GM18508 (cell line): ENCODE data around the gene EFNB2.

Experiments used
- ATAC-seq: cut with Tn5 transposase; IDR thresholded peaks from one replicate; pipeline ENCODE4 v1.9.1; 2021; ENCODE audit warnings: moderate number of reproducible peaks; ENCODE audit not compliant: insufficient read depth, unreplicated experiment

Gene EFNB2

GRCh38 chr13:106527445-106527801 is 8.0 kb downstream of the EFNB2 start:
- no peak for ATAC-seq

DNA sequence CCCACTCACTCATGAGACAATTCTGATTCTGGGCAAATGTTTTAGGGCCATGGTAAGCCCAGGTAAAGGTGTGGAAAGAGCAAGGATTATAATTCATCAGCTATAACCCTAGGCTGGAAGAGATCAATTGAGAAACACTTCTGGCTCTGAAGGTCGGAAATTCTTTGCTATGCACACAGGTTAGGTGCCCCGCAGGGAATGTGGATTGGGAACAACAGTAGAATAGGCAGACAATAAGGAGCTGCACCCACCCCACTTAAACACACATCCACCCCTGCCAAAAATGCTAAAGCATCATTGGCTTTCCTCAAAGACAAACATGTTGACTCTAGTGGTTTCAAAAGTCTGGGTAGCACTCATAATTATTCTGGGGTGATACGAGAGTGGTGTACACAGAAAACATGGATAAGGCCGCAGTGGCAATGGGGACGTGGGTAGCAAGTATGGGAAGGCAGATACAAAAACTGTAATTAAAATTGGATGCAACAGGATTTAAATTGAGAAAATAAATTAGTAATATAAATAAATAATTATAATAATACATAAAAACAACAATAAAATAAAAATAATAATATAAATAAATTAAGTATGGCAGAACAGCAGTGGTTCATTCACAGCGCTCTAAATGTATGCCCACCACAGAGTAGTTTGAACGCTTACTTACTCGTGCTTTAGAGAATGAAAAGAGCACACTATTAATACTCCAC is 8.6 kb downstream of the EFNB2 start:
- no peak for ATAC-seq

DNA sequence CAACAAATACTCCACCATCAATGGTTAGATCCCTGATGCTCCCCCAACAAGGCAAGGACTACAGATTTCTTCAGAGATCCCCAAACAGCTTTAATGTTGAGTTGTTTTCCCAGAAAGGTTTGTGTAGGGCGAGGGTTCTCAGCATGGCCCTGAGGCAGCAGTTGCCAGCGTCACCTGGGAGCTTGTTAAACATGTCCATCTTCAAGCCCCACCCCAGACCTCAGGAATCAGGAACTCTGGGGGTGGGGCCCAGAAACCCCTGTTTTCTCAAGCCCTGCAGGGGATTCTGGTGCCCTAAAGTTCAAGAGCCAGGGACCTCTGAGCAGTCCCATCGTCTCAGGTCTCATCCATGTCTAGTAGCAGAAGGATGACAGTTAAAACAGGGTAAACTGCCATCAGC is 9.6 kb downstream of the EFNB2 start:
- no peak for ATAC-seq

- no peak for ATAC-seq
These were observed 11.4 kb downstream of the EFNB2 start for GRCh38 chr13:106524108-106524507.

- no peak for ATAC-seq
These were observed 11.9 kb downstream of the EFNB2 start for GRCh38 chr13:106523576-106523975.

GRCh38 chr13:106522898-106523525 is 12.4 kb downstream of the EFNB2 start:
- ATAC-seq, result no peak

- ATAC-seq, result no peak
These were observed 13.3 kb downstream of the EFNB2 start for GRCh38 chr13:106522112-106522705.

DNA sequence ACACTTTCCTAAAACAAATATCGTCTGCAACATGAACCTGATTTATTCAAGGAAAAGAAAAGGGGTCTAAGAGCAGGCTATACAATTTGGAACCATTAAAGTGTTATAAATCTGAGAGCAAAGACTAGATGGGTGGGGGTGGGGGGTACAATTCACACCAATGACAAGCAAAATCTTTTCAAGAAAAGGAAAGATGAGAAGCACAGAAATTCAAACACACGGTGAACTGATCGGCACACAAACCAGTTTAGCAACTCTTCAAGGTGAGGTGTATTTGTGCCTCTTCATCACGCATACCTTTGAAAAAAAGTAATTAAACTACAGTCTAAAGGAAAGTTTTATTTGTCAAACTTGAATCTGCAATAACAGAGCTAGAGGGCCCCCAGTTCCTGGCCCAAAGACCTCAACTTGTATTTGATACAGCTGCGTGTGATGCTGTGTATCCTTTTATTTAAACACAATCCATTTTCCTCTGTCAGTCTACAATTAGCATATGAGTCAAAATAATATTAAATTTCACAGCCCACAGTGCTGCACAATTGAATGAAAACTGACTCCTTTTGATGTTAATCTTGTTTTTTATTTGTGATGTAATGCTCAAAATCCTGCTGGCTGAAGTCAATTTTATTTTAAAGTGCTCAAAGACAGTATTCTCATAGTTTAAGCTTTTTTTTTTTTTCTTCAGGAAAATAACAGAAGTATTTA is 14.2 kb downstream of the EFNB2 start:
- ATAC-seq, result no peak

DNA sequence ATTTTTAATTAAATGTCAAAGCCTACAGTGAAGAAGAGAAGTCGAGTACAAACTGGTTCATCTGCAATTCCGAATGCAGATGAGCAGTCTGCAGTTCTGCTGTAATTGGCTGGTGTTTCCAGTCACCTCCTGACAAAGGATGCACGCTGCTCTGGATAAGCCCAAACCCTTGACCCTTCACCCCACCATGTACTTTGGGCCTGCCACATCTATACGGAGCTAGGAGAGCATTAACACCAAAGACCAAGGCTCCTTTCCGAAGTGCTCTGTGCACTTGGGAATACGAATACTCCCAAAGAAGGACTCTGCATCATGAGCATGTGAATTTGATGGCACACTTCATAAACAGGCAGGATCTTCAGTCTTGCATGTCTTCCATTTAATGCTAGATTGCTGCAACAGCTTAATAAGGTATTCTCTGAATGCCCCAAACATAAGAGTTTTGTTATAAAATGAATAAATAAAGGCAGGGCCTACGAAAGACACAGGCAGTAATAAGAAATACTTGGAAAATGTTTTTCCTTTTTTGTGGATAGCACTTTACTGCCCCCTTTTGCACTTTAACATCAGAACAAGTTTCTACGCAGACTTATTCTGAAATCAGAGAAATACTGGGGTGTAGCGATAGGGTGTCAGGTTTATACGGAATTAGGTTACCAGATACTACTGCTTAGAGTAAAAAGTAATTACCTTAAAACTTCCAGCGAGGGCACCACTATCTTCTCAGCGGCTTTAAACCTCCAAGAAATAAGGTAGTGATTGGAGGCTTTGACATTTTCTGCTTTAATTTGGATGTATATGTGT is 15.0 kb downstream of the EFNB2 start:
- no peak for ATAC-seq

DNA sequence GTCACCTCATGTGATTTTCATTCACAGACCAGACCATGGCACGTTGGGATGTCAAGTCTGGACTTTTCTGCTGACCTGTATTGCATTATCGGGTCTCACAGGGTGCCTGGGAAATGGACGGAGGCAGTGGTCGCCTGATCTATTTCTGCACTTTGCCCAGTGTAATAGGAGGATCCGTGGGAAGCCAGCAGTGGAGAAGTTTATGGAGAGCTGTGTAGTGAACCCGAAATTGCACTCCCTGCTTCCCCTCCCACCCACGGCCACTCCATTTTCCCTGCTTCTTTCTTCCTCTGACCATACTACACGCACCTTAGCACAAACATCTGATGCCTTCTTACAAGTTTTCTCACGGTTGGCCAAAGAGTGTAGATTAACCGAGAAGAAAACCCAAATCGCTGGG is 16.9 kb downstream of the EFNB2 start:
- no peak for ATAC-seq

DNA sequence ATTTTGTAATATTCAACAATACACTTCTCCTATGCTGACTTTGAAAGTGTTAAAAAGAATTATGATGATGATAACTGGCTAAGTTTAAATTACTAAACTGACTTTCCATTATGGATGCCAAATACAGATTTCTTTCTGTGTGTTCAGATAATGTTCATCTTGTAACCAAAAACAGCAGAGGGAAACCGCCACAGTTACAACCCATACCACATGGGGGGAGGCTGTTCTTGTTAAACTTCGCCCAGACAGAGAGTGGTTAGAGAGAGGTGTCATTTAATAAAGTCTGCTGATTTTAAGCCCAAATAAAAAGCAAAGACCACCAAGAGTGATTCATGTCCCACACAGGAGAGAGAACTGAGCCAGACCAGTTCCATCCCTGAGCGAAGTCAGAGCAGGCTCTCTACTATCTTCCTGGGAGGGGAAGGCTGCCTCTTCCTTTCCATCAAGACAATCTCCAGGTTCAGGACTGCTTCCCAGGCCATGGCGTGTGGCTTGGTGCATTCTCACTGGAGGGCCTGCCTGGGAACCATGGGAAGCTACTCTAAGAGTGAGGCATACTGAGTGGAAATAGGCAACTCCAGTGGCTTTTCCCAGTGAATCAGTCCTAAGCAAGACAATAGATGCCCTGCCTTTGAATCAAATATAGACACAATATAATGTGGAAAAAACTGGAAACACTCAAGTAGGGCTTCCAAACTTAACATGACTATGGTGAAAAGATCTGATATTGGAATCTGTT is 18.2 kb downstream of the EFNB2 start:
- no peak for ATAC-seq

DNA sequence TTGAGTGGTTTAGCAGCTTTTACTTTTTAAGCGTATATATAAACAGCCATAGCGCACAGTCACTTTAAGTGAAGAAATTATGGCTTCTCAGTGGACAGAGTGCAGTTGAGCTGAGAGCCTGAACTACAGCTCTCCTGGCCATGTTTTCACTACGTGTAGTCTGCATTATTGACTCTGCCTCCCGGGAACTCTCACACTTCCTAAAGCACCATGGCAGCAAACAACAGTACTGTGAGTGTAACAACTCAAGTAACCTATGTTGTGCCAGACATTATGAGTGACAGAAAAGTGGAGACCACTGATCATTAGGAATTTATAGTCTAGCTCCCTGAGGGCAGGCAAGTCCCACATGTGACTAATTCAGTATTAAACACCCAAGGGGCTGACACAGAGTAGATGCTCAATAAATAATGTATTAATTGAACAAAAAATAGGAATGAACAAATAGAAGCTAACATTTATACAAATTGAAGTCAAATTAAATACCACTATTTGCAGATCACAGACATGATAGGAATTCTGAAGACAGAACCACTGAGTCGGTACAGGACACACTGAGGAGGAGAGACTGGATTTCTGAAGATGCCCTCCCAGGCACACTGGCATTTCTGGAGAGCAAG is 19.7 kb downstream of the EFNB2 start:
- ATAC-seq, result no peak

GRCh38 chr13:106514928-106515634 is 20.4 kb downstream of the EFNB2 start:
- ATAC-seq, result no peak

GRCh38 chr13:106513025-106513983 is 22.2 kb downstream of the EFNB2 start:
- ATAC-seq, result no peak

DNA sequence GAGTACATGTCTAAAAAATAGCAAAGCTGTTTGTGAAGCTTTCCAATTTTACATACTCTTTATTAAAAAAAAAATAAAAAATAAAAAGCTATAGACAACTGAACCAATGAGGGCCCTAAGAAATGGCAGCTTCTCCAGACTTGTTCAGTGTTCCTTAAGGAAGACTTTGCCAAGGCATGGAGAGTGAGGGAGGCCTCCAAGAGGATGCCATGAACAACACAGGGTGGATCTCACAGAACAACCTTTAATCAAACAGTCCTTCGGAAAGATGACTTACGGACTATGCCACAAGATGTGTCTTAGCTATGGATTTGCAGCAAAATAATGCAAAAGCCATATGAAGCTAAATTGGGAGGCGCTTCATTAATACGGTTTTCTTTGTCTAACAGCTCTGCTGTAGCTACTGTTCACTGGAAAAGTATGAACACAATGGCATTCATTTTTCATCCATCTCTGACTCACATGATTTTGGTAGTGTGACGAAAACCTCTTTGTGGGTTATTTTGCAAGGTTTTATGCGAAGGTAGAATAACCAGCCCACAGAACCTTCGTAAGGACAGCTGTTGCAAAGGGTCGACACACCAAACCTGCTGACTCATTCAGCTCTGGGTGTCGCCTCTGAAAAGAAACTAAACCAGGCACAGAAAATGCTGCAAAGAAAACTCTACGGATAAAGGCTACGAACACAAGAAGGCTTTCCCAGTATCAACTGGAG is 27.7 kb downstream of the EFNB2 start:
- no peak for ATAC-seq

DNA sequence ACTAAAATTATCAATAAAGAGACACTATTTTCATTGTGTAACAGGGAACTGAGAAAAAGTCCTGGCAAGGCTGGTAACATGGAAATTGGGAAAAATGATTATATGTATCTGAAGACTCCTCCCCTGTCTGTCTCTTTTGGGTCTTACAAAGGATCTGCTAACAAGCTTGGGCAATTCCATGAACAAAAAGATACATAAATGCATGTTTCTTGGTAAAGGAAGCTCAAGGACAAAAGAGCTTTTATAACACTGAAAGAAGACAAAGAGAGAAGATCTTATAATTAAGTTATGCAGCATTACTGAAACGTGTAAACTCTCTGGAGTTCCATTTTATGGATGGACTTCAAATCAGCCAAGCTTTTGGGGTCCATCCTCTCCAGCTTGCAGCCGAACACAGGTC is 29.2 kb downstream of the EFNB2 start:
- no peak for ATAC-seq

DNA sequence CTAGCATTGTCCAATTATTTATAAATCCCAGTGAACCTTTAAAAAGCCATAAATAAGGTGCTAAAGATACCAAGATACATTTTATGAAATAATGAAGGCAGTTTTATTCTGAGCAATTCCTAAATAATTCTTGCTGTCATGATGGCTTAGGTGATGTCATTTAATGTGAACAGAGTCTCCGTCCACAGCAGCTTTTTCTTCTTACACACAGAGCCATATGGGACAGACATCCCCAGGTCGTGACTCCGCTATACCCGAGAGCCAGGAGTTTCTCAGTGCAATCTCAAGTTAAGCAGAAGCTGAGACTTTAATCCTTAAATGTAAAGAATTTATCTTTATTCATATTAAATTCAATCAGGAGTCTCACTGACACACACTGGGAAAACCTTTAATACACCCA is 29.7 kb downstream of the EFNB2 start:
- no peak for ATAC-seq
